K562 (cell line): Measurements from ENCODE around the gene KRTAP9-7. TPM values are rescaled to one million over a fixed set of nuclear protein-coding genes. Genes with fewer than 3 reads are reported as not detected.

Experiments used
- ATAC-seq: fragments of 200-7000 bp; cut with Tn5 transposase; 3 replicates; pipeline ENCODE4 v1.9.1; 2020; ENCODE audit warnings: moderate library complexity
- BruUV-seq: library from RNA; stranded (reverse); fragments of 400-500 nt; replicated peaks from 2 replicates; lab custom pipeline; 2021; lab: Mats Ljungman, UMichigan
- CTCF ChIA-PET: fragments of 300-600 bp; formaldehyde crosslinking; extraction: SDS; loops from one replicate; lab custom pipeline; 2021; ENCODE audit warnings: low intra/inter-chr PET ratio; lab: Yijun Ruan, JAX
- POLR2A ChIA-PET: fragments of 300-600, 350-650 bp; sonication (Branson Sonifier 250); formaldehyde crosslinking; extraction: SDS; loops from one replicate; lab custom pipeline; 2021; ENCODE audit warnings: antibody characterized with exemption, inconsistent platforms; lab: Yijun Ruan, JAX
- DNase-seq, 4 experiments: peaks; one replicate each; pipeline versions ENCODE4 v3.0.0 to v3.0.0-alpha.2; 2011 to 2018; ENCODE audit warnings: low spot score in 3 of 4, mixed read lengths in 3 of 4; ENCODE audit errors: extremely low read depth in 1 of 4
- FAIRE-seq: peaks from 2 replicates; lab custom pipeline; 2011; peaks lifted over from hg19 to GRCh38; lab: Jason Lieb, UNC
- H2AFZ ChIP-seq: 2 replicates; pipeline ENCODE4 v1.6.0; 2011; ENCODE audit warnings: low read depth, low read length, control low read depth, inconsistent platforms
- H3K27ac ChIP-seq: fragments of 200-600 bp; 3 replicates; pipeline ENCODE4 v1.8.0; 2011; ENCODE audit warnings: low read depth, mild to moderate bottlenecking, control low read depth, inconsistent platforms, low read length, moderate library complexity, mixed read lengths; ENCODE audit errors: extremely low read depth
- H3K27me3 ChIP-seq, 2 experiments: fragments of 300-600 bp in 1 of 2; 2 replicates in 1 of 2; 3 replicates in 1 of 2; pipeline versions ENCODE4 v1.6.0 to v1.8.0; 2011; ENCODE audit warnings: inconsistent platforms in 2 of 2, low read length in 2 of 2, mild to moderate bottlenecking in 1 of 2, mixed read lengths in 1 of 2, moderate library complexity in 1 of 2; ENCODE audit not compliant: control insufficient read depth in 2 of 2, insufficient read depth in 2 of 2
- H3K36me3 ChIP-seq: fragments of 300-600 bp; 3 replicates; pipeline ENCODE4 v1.8.0; 2011; ENCODE audit warnings: mild to moderate bottlenecking, low read length, inconsistent platforms; ENCODE audit not compliant: control insufficient read depth, insufficient read depth
- H3K4me1 ChIP-seq, 2 experiments: fragments of 200-600 bp in 1 of 2; replicated peaks in 1 of 2; 2 replicates in 1 of 2; 3 replicates in 1 of 2; pipeline versions ENCODE4 v1.5.1 to v1.8.0; 2011; ENCODE audit warnings: inconsistent platforms in 2 of 2, low read length in 2 of 2, mild to moderate bottlenecking in 1 of 2, mixed read lengths in 1 of 2, moderate library complexity in 1 of 2; ENCODE audit not compliant: control insufficient read depth in 2 of 2, insufficient read depth in 2 of 2
- H3K4me2 ChIP-seq: 2 replicates; pipeline ENCODE4 v1.6.1; 2011; ENCODE audit warnings: low read length, control low read depth, inconsistent platforms, mixed read lengths; ENCODE audit not compliant: insufficient read depth
- H3K4me3 ChIP-seq: fragments of 200-600 bp; sonication (generic), shearing (Covaris generic); 2 replicates; pipeline ENCODE4 v1.5.1; 2016; ENCODE audit warnings: control low read depth, inconsistent platforms
- H3K79me2 ChIP-seq: fragments of 200-600 bp; 3 replicates; pipeline ENCODE4 v1.8.0; 2011; ENCODE audit warnings: low read length, inconsistent platforms; ENCODE audit not compliant: control insufficient read depth, insufficient read depth
- H3K9ac ChIP-seq, 2 experiments: 2 replicates each; pipeline versions ENCODE4 v1.6.0 to v1.6.1; 2011; ENCODE audit warnings: low read depth in 2 of 2, low read length in 2 of 2, control low read depth in 1 of 2, inconsistent platforms in 1 of 2, mild to moderate bottlenecking in 1 of 2, mixed read lengths in 1 of 2; ENCODE audit not compliant: insufficient read depth in 1 of 2
- H3K9me1 ChIP-seq: one replicate; pipeline ENCODE4 v1.6.0; 2011; ENCODE audit warnings: inconsistent platforms, mild to moderate bottlenecking, low read length, moderate library complexity; ENCODE audit not compliant: control insufficient read depth, insufficient read depth
- H3K9me3 ChIP-seq: replicated peaks from 2 replicates; pipeline ENCODE4 v1.5.1; 2011; ENCODE audit warnings: low read depth, low read length, inconsistent platforms; ENCODE audit not compliant: control insufficient read depth, insufficient read depth
- H4K20me1 ChIP-seq: replicated peaks from 2 replicates; pipeline ENCODE4 v1.6.1; 2011; ENCODE audit warnings: low read length, inconsistent platforms, mixed read lengths; ENCODE audit not compliant: control insufficient read depth, insufficient read depth
- FOXJ3 ChIP-seq: sonication (generic); formaldehyde crosslinking; IDR thresholded peaks from 2 replicates; pipeline ENCODE4 v1.4.0; 2020; ENCODE audit warnings: mild to moderate bottlenecking, missing genetic modification reagents
- HDAC8 ChIP-seq: fragments of 450-650 bp; IDR thresholded peaks from 2 replicates; pipeline ENCODE4 v1.6.1; 2016; ENCODE audit warnings: mild to moderate bottlenecking, missing genetic modification characterization, moderate library complexity, missing compliant biosample characterization
- MTA2 ChIP-seq: fragments of 450-650 bp; IDR thresholded peaks from 2 replicates; pipeline ENCODE4 v1.6.1; 2016; ENCODE audit warnings: low read depth
- NR2C1 ChIP-seq, 2 experiments: fragments of 450-650 bp; IDR thresholded peaks; 2 replicates each; pipeline ENCODE4 v1.6.1; 2017; ENCODE audit warnings: mild to moderate bottlenecking in 2 of 2, antibody characterized with exemption in 1 of 2, inconsistent platforms in 1 of 2, missing compliant biosample characterization in 1 of 2, missing genetic modification characterization in 1 of 2
- SUPT5H ChIP-seq: fragments of 450-650 bp; IDR thresholded peaks from 2 replicates; pipeline ENCODE4 v1.6.1; 2016
- WGBS: fragments of 100-300 bp; shearing (Covaris generic); methylation state at CpG from one replicate; pipeline ENCODE4 v1.1.6; 2016; ENCODE audit warnings: low coverage, mixed read lengths; ENCODE audit not compliant: insufficient coverage; ENCODE audit errors: missing lambda C conversion rate; 5-methylcytosine and 5-hydroxymethylcytosine counted together
- in situ Hi-C: fragments of 300-500 bp; cut with MboI; formaldehyde crosslinking; loops from 4 replicates; pipeline ENCODE4 v1.15.0; 2018; ENCODE audit warnings: inconsistent platforms, mixed read lengths
- intact Hi-C: fragments of 100-400 bp; cut with micrococcal nuclease; formaldehyde crosslinking; loops from 2 replicates; pipeline ENCODE4 v1.14.2; 2022
- polyA plus RNA-seq, 8 experiments: library from polyadenylated mRNA; depleted of rRNA in 4 of 8; stranded (reverse) in 5 of 8; unstranded in 3 of 8; fragments of >200 nt; fragmentation: Nextera tagmentation in 2 of 8; fragmentation: Illumina TruSeq in 1 of 8; extraction: Ambion mirVana in 2 of 8; extraction: Trizol in 1 of 8; gene quantifications; 2 replicates each; pipeline versions ENCODE4 v1.2.1 to v1.2.3, GENCODE V29; 2011 to 2014; ENCODE audit warnings: inconsistent platforms in 1 of 8, missing spikeins in 1 of 8
- total RNA-seq, 7 experiments: library from RNA; depleted of rRNA in 6 of 7; stranded (reverse); fragments of >200 nt in 6 of 7; fragmentation: Illumina TruSeq in 2 of 7; extraction: Trizol in 2 of 7; gene quantifications; 2 replicates each; pipeline versions ENCODE4 v1.2.1 to v1.2.3, GENCODE V29; 2011 to 2021; ENCODE audit warnings: low replicate concordance in 1 of 7
- TF ChIP-seq, protein P1 (sequence below): fragments of 450-650 bp; IDR thresholded peaks from 2 replicates; pipeline ENCODE4 v1.6.1; 2017; ENCODE audit warnings: mild to moderate bottlenecking, moderate library complexity

The KRTAP9-7 gene
- total and polyA plus RNA-seq, 9 of the 15 experiments (the other 6 are each of a cell fraction or from before 2014, with no cell fraction given): not detected

DNA sequence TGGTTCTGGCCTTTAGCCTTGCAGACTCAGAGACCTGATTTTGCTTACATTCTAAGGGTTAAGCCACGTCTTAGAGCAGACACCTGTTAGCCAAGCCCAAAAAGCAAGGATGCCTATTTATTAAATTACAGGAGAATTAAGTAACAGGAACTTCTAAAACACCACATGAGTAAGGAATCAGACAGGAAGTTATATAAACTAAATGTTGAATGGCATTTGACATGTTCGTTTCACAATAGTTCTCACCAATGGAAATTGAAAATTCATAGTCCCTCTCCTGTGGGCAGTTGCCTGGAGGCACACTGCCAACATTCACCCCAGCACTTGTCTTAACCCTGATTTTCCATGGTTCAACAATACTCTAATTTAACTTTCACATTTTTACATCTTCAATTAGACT lies 9.0 kb downstream of the KRTAP9-7 start:
- Histone ChIP-seq H3K9me3 (no peaks in the 10 kb centered on the region), H3K4me3 (no peak overlapping the region), H3K79me2 (no peaks in the 10 kb centered on the region), H3K27me3 (peaks cover 3 to 5% of the 10 kb centered on the region in 2 experiments; a peak in 2 of 5 replicates), H3K27ac (no peak overlapping the region), H3K9ac (no peak overlapping the region), H4K20me1 (no peaks in the 10 kb centered on the region), H2AFZ (no peak overlapping the region), H3K36me3 (no peaks in the 10 kb centered on the region), H3K9me1 (no peaks in the 10 kb centered on the region), H3K4me2 (no peak overlapping the region), H3K4me1 (no peaks in the 10 kb centered on the region)
- ATAC-seq: no peak
- 0% methylated on average over 2 of the region's 2 CpGs for WGBS
- in situ Hi-C loops: no loop called here
- peak in 3 of 4 experiments; percentile 0 to 1 (median 0) for DNase-seq
- POLR2A ChIA-PET: no interaction called here
- TF ChIP-seq, protein P1, sequence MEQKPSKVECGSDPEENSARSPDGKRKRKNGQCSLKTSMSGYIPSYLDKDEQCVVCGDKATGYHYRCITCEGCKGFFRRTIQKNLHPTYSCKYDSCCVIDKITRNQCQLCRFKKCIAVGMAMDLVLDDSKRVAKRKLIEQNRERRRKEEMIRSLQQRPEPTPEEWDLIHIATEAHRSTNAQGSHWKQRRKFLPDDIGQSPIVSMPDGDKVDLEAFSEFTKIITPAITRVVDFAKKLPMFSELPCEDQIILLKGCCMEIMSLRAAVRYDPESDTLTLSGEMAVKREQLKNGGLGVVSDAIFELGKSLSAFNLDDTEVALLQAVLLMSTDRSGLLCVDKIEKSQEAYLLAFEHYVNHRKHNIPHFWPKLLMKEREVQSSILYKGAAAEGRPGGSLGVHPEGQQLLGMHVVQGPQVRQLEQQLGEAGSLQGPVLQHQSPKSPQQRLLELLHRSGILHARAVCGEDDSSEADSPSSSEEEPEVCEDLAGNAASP: no peak
- TF ChIP-seq FOXJ3: no peak
- no peak for TF ChIP-seq SUPT5H
- TF ChIP-seq HDAC8 (tag): no peak
- no peak for TF ChIP-seq NR2C1 (IDR thresholded peaks at IDR 0.05)
- no peak for TF ChIP-seq NR2C1 (tag; IDR thresholded peaks at IDR 0.05)
- no peak for TF ChIP-seq MTA2
- FAIRE-seq: no peak
- CTCF ChIA-PET: interaction anchor here (1.3 kb wide), 1 partner anchor 375 kb away, joined by 3 read pairs; no protein-coding TSS in a partner anchor
- intact Hi-C loops: no loop called here
- no TSS peak for BruUV-seq
